HG03354 (cell line): ENCODE results near the gene VIT.
A peak's percentile ranks its signal among the peaks of the same experiment; 100 is the strongest.
"Not testable (repeated sequence)": the region's sequence is repeated elsewhere in the genome, so short reads cannot be mapped to it uniquely, and the experiment has no call there.

Source experiments
- ATAC-seq: cut with Tn5 transposase; IDR thresholded peaks from one replicate; pipeline ENCODE4 v1.9.1; 2021; ENCODE audit warnings: mild to moderate bottlenecking; ENCODE audit not compliant: unreplicated experiment, poor library complexity, severe bottlenecking

The VIT gene

GRCh38 chr2:36677386-36677785, 19.1 kb upstream of the VIT start:
- peak; percentile 44 for ATAC-seq

- peak; percentile 12 for ATAC-seq
Observed at GRCh38 chr2:36677996-36678605, 18.4 kb upstream of the VIT start.

DNA sequence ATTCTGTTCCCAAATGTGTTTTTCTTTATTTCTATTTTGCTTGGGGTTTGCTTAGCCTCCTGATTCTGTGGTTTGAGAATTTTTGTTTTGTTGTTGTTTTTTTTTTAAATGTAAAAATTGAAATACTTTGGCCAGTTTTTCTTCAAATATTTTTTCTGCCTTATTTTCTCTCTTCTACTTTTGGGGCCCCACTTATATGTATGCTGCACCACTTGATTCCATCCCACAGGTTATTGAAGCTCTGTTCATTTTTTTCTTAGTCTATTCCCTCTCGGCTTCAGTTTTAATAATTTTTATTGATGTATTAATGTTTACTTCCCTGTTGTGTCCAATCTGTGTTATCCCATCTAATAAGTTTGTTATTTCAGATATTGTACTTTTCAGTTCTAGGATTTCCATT, 17.7 kb upstream of the VIT start:
- no peak for ATAC-seq

DNA sequence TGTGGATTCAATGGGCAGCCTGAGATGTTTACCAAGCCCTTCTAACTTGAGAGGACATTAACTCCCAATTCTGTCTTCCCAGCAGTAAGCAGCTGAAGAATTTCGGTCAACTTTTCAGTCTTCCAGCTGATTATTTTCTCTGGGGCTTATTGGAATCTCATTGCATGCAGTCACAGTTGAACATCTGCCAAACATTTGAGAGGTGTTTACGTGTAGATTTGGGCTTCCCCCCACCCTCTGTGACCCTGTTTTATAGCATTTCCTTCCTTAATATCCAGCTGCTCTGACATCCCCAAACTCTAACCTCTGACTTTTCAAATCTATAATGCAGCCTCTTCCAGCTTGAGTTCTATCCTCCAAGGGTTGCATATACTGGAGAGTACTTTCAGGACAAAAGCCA, 16.5 kb upstream of the VIT start:
- no peak for ATAC-seq

- no peak for ATAC-seq
Observed at GRCh38 chr2:36682562-36682961, 13.9 kb upstream of the VIT start.

- ATAC-seq = no peak
Observed at GRCh38 chr2:36683002-36683401, 13.5 kb upstream of the VIT start.

GRCh38 chr2:36688291-36688690, 8.2 kb upstream of the VIT start:
- ATAC-seq = not testable (repeated sequence)

DNA sequence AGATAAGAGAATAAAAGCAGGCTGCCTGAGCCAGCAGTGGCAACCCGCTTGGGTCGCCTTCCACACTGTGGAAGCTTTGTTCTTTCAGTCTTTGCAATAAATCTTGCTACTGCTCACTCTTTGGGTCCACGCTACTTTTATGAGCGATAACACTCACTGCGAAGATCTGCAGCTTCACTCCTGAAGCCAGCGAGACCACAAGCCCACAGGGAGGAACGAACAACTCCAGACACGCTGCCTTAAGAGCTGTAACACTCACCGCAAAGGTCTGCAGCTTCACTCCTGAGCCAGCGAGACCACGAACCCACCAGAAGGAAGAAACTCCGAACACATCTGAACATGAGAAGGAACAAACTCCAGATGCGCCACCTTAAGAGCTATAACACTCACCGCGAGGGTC, 7.5 kb upstream of the VIT start:
- not testable (repeated sequence) for ATAC-seq

- ATAC-seq = no peak
Observed at GRCh38 chr2:36692121-36692520, 4.4 kb upstream of the VIT start.

GRCh38 chr2:36693825-36694224, 2.7 kb upstream of the VIT start:
- ATAC-seq = no peak

- no peak for ATAC-seq
Observed at GRCh38 chr2:36695746-36696415, 626 bp upstream of the VIT start.

DNA sequence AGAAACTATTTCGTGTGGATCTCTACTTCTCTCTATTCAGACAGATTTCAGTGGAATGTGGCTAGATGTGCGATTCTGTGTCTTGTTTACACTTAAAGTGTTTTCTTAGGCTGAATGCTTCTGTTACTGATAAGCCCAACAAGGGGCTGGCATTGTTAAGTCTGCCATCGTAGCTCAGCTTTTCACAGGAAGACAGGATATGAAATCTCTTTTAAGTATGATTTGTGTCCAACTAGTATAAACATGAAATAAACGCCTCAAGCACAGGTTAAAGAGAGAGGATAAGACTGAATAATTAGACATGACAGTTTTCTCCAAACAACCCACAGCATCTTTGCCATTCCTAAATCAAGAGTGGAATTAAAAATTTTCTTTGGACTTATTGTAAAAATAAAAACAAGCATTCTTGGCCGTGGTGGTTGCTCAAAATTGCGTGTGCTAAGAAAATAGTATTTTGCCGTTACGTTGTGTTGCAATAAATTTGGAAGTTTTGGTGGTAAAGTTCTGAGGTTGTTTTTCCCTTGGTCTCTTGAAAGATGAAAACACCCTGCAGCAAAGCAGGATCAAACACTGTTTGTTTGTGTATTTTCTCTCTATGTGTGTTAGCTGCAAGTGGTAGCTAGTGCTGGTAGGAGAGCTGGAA, 1.0 kb downstream of the VIT start:
- ATAC-seq = no peak

DNA sequence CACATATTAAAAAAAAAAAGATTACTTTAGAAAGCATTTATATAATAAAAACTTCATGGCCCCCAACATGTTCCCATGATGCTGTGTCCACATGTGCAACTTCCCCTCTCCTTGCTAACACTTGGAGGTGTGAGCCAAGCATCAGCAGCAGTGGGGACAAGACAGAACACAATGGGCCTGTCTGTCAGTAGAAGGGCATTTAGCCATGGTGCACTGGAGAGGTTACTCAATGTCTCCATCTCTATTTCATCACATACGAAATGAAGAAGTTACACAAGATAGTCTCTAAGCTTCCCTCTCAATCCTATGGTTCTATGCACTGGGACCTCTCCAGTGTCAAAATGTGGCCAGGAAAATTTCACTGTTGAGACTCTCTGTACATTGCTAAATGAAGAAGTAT, 2.5 kb downstream of the VIT start:
- ATAC-seq = no peak

- no peak for ATAC-seq
Observed at GRCh38 chr2:36700311-36700710, 3.8 kb downstream of the VIT start.

DNA sequence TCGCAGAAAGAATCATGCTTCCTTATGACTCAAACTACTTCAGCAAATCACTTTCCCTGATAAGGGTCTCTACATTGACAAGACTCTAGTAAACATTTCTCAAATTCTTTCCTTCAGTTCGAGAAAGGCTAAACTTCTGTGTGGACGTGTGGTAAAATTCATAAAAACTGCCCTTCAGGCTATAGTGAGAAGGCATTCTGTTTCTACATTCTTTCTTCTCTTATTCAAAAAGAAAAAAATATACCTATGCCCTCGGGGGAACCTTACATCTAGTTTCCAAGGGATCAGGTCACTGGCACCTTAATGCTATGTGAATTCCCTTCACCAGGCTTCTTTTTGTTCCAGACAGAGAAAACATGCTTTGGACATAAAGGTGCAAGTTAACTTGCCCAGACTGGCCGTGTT, 4.9 kb downstream of the VIT start:
- no peak for ATAC-seq

DNA sequence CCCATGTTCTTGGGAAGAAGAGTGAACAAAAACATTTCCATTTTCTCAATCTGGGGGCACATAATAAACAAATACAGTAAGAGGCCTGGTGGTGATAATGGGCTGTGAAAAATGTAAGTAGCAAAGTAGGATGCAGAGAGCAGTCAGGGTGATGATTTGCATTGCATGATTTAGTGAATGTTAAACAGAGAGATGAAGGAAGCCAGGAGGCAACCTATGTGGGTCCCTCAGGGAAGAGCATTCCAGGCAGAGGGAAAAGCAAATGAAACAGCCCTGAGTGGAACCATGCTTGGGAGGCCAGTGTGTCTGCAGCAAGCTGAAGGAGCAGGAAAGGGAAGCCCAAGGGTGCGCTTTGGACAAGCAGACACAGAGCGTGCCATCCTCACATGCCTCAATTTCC, 5.4 kb downstream of the VIT start:
- no peak for ATAC-seq

DNA sequence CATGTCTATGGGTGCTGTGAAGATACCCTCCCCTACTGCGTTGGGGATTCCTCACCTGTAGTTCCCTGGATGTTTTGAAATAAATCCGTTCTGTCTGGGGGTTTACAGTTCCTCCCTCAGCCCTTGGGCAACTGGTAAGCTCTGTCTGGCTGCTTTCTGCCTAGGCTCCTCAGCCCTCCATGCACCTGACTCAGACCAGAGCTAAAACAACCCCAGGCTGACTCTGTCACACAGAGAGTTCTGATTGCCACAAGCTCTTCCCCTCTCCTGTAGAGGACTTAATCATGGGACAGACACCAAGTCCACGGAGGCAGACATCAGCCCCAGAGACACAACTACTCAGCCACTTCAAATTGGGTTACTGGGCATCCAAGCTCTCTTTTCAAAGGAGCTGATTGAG, 6.3 kb downstream of the VIT start:
- no peak for ATAC-seq

- ATAC-seq = no peak
Observed at GRCh38 chr2:36704475-36705150, 8.1 kb downstream of the VIT start.

- no peak for ATAC-seq
Observed at GRCh38 chr2:36705326-36706020, 9.0 kb downstream of the VIT start.
